ES-I3 (cell line): Measurements from ENCODE around the gene SCAMP4.
A peak's percentile ranks its signal among the peaks of the same experiment; 100 is the strongest.

ENCODE experiments used
- H3K36me3 ChIP-seq: 2 replicates; pipeline ENCODE4 v1.6.1; 2013; ENCODE audit warnings: mild to moderate bottlenecking, low read length, control low read depth, moderate library complexity; ENCODE audit not compliant: insufficient read depth
- H3K4me1 ChIP-seq: 2 replicates; pipeline ENCODE4 v1.6.1; 2013; ENCODE audit warnings: mild to moderate bottlenecking, control low read depth, low read length; ENCODE audit not compliant: insufficient read depth
- H3K9ac ChIP-seq: 2 replicates; pipeline ENCODE4 v1.6.1; 2013; ENCODE audit warnings: low read depth, mild to moderate bottlenecking, low read length, moderate library complexity
- H3K9me3 ChIP-seq: 2 replicates; pipeline ENCODE4 v1.6.1; 2013; ENCODE audit warnings: mild to moderate bottlenecking, low read length, moderate library complexity; ENCODE audit not compliant: control insufficient read depth, insufficient read depth

Gene SCAMP4

DNA sequence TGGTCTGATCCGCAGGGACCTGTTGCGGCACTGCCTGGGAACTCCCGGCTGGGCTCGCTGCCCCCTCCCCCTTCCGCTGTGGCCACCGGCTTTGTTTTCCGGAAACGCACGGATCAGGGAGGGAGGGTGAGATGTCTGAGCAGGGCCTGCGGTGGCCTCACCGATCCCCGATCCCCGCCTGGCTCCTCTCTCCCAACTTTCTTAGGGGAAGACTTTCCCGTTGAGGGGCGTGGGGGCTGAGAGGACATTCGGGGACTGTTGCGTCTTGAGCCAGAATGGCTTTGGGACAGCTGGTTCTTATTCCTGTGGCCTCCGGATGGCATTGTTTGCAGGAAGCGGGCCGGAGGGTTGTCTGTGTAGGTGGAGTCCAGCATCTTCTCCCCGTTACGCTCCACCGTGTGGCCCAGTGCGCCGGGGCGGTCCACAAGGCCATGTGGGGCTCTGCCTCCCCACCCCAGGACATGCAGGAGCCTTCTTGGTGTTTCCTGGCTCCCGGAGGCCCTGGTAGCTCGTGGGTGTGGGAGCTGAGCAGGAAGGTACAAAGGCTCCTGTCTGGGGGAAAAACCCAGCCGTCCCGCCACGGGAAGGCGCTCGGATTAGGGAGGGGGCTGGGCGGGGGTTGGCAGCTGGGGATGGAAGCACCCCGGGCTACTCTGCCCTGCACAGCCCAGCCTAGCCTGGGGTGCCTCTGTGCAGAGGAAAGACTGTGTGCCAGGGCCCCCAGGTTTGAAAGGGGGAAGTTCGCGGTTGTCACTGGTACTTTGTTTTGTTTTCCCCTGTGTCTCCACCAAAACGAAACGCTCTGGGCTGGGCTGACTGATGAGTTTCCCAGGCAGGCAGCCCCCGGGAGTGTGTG is 37.1 kb downstream of the SCAMP4 start:
- Histone ChIP-seq H3K4me1 (peaks cover 6% of the 10 kb centered on the region; the same call in 1 of the 2 replicates), H3K36me3 (no peaks in the 10 kb centered on the region), H3K9ac (peak overlapping the region; percentile 82), H3K9me3 (no peaks in the 10 kb centered on the region)

DNA sequence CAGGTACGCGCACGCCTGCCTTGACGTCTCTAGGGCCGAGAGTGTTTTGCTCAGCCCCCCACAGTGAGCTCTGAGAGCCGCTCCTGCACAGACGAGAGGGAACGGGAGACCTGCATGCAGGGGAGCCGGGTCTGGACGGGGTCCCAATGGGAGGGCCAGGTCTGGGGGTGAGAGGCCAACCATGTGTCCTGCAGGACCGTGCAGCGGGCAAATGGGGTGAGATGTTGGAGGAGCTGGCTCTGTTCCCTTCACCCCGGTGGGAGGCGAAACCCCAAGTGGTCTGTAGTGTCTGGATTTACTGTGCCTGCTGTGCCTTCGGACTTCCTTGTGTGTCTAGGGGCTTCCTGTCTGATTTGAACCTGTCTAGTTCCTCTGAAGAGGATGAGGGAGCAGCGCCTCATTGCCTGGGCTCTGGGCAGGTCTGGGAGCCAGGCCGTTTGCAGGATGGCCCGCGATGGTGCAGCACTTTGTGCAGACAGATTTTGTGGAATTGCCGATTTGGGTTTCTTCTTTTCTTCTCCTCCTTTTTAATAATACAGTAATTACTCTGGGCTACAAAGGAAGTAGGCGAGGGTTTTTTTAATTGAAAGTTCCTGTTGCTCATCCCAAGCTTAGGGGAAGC is 37.8 kb downstream of the SCAMP4 start:
- peaks cover 6% of the 10 kb centered on the region; the same call in 1 of the 2 replicates for H3K4me1 ChIP-seq
- H3K36me3 ChIP-seq: no peaks in the 10 kb centered on the region
- no peaks in the 10 kb centered on the region for H3K9me3 ChIP-seq
- H3K9ac ChIP-seq: peak overlapping the region; percentile 82; the same call in 1 of the 2 replicates

DNA sequence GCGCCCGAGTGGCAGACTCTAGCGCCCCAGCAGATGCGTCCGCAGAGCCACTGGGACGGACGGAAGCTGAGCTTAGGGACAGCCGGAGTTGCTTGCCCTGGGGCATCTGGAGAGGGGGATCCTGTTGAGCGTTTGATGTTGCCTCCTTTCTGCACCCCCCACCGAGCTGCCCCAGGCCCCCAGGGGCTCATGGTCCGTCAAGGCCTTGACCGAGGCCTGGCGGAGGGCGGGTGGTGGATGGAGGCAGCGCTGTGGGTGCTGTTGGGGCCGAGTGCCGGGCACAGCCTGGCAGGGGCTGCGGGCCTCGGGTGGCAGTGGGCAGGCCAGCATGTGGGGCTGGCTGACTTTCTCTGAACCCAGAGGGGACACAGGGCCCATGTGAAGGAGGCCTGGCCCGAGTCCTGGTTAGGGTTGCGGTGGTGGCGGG is 38.5 kb downstream of the SCAMP4 start:
- H3K36me3 ChIP-seq: no peaks in the 10 kb centered on the region
- H3K9me3 ChIP-seq: no peaks in the 10 kb centered on the region
- H3K9ac ChIP-seq: no peak overlapping the region
- H3K4me1 ChIP-seq: peaks cover 6% of the 10 kb centered on the region; the same call in 1 of the 2 replicates

DNA sequence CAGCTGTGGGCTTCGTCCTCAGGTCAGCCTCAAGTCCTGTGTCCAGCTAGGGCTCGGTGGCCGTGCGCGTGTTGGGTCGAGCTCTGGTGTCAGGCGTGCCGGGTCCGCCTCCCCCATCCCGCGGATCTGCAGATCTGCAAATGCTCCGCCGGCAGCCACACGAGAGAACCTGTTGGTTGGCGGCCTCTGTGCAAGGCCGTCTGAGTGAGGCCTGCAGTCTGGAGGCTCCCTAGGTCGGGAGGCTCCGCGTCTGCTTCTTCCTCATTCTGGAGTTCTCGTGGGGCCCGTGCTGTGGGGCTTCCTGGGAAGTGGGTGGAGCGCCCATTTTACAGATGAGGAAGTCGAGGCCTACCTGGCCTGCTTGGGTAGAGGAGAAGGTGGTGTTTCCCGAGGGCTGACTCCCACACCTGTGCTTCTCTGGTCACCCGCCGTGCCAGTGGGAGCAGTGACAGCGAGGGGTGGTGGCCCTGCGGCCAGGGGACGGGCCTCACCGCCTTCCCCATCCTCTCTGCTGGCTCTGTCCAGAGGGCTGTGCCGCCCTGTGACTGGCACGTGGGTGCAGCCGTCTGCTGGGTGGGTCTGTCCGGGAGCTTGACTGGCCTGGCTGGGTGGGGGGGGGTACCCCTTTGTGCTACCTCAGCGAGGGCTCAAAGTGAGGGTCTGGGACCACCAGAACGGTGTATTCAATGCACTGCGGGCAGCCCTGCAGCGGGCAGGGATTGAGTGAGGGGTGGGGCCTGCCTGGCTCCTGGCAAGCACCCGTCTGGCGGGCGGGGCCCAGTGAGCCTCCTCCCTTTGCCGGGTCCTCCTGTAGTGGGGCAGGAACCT is 39.1 kb downstream of the SCAMP4 start:
- Histone ChIP-seq H3K4me1 (peaks cover 6% of the 10 kb centered on the region; the same call in 1 of the 2 replicates), H3K36me3 (no peaks in the 10 kb centered on the region), H3K9ac (no peak overlapping the region), H3K9me3 (no peaks in the 10 kb centered on the region)

DNA sequence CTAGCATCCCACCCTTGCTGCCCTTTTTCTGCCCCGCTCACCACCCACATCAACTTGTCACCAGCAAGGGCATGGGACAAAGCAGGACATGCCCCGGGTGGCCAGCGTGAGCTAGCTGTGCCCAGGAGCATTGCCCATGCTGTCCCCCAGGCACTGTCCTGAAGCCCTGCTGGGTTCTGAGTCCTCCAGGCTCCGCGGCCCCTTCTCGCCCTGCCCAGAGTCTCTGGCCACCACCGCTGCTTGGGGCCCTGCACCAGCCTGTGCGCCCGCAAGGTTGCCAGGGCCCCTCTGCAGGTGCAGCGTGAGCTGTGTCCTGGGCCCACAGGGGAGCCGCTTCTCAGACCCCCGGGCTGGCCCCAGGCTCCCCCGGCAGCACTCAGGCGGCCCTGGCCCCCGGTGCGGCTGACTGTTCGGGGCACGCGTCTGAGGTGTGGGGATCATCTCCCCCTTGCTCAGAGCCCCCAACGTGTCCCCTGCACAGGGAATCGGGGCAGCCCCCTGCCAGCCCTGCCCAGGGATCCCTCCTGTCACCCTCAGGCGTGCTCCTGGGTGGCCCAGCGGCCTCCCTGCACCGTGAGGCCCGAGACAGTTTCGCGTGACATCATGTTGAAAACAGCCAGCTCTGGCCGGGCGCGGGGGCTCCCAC is 39.8 kb downstream of the SCAMP4 start:
- Histone ChIP-seq H3K9ac (no peak overlapping the region), H3K9me3 (no peaks in the 10 kb centered on the region), H3K4me1 (peaks cover 6% of the 10 kb centered on the region; the same call in 1 of the 2 replicates), H3K36me3 (no peaks in the 10 kb centered on the region)

DNA sequence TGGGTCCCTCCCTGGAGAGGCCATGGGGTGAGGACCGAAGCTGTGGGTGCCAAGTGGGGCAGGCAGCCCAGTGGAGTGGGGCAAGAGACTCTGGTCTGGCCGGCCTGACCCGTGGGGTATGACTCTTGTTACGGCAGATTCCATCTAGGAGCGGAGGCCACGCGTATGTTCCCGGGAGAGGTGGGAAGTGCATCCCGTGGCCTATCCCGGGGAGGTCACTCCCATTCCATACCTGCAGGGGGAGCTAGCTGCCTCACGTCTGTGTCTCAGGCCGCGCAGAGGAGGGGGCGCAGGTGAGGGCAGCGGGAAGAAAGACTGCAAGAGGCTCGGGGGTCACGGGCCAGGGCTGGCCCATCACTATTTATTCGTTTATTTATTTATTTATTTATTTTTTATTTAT is 40.7 kb downstream of the SCAMP4 start:
- H3K4me1 ChIP-seq: peaks cover 6% of the 10 kb centered on the region; the same call in 1 of the 2 replicates

DNA sequence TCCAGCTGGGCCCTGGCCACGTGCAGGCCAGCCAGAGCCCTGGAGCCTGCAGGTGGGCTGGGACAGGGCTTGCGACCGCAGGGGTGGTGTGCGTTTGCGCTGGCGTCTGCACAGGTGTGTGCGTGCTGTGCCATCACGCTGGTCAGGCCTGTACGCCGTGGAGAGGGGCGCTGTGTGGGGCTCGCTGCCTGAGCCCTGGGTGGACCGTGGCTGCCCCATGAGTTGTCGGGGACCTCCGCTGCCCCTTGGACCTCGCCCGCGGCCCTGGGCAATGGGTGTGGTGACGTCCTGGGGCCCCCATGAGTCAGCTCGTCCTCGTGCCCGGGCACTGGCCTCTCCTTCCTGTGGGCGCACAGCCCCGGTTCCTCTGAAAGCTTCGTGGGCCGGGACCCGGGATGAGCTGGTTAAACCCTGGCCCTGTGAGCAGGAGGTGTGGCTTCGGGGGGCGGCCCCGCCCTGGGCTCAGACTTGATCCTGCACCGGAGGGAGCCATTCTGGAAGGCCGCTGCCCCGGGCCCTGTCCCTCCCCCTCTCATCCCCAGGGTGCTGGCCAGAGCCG is 42.5 kb downstream of the SCAMP4 start:
- no peaks in the 10 kb centered on the region for H3K36me3 ChIP-seq
- no peak overlapping the region for H3K9ac ChIP-seq
- H3K9me3 ChIP-seq: no peaks in the 10 kb centered on the region
- H3K4me1 ChIP-seq: peaks cover 6% of the 10 kb centered on the region; the same call in 1 of the 2 replicates

More for the DNA sequence above, 40.7 kb downstream of the SCAMP4 start:
- no peaks in the 10 kb centered on the region for H3K36me3 ChIP-seq
- no peaks in the 10 kb centered on the region for H3K9me3 ChIP-seq
- no peak overlapping the region for H3K9ac ChIP-seq

DNA sequence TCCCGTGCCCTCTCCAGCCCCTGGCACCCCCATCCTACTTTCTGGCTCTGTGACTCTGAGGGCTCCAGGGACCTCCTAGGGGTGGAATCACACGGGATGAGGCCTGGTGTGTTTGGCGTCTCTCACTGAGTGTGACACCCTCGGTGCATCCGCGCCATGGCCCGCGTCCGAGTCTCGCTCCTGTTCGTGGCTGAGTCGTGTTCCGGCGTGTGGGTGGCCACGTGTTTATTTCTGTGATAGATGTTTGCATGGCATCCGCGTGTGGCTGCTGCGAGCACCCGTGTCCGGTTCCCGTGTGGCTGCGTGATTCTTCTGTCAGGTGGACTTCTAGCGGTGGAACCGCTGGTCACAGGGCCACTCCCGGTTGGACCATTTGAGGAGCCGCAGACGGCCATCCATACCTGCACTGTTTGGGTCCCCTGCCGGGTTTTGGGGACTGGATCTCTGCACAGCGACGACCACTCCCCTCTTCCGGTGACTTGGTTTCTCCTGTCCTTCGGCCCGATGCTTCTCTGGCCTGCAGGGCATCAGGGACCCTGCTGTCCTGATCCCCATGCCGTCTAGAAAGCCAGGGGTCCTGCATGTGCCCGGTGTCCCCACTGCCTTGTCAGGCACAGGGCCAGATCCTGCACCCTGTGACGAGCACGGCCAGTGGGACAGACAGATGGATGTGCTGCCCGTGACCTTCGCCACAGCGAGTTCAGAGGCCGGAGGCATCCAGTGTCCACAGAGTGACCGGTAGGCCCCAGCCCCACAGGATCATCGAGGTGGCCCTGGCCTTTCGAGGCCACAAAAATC is 44.3 kb downstream of the SCAMP4 start:
- H3K9ac ChIP-seq: no peak overlapping the region
- H3K4me1 ChIP-seq: no peaks in the 10 kb centered on the region; the same call in 1 of the 2 replicates
- no peaks in the 10 kb centered on the region; the same call in 1 of the 2 replicates for H3K36me3 ChIP-seq
- no peaks in the 10 kb centered on the region for H3K9me3 ChIP-seq

DNA sequence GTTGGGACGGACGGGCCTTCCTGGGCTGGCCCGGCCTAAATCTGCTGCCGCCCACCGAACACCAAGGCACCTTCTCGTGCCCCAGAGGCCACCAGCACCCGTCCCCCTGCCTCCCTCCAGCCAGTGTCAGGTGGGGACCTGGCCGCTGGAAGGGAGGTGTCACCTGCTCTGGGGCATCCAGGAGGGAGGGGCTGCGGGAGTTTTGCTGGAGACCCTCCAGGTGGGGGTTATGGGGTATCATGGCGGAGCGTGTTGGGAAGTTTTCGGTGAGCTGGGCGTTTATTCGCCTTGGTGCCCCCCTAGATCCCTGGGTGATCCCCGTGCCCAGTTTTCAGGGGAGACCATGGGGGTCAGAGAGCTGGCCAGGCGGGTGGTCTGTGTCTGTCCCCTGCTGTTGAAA is 45.4 kb downstream of the SCAMP4 start:
- H3K9ac ChIP-seq: no peak overlapping the region
- H3K4me1 ChIP-seq: no peaks in the 10 kb centered on the region; the same call in 1 of the 2 replicates
- H3K9me3 ChIP-seq: no peaks in the 10 kb centered on the region
- H3K36me3 ChIP-seq: no peaks in the 10 kb centered on the region; the same call in 1 of the 2 replicates

DNA sequence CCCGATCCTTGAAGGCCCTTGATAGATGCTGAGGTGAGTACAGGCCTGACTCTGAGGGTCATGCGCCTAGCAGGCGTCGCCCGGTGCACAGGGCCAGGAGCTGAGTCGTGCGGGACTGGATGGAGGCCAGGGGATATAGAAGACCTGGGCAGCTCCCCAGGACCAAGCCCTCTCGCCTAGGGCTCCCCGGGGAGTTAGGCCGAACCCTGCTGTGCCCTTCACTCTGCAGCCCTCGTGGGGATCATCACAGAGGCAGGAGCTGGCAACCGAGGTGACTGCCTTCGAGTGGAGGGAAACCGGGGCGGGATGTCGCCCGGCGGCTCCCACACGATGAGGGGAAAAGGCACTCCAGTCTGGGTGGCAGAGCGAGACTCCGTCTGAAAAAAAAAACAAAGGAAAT is 47.4 kb downstream of the SCAMP4 start:
- Histone ChIP-seq H3K4me1 (no peaks in the 10 kb centered on the region), H3K9me3 (no peaks in the 10 kb centered on the region), H3K9ac (no peak overlapping the region), H3K36me3 (no peaks in the 10 kb centered on the region; the same call in 1 of the 2 replicates)

DNA sequence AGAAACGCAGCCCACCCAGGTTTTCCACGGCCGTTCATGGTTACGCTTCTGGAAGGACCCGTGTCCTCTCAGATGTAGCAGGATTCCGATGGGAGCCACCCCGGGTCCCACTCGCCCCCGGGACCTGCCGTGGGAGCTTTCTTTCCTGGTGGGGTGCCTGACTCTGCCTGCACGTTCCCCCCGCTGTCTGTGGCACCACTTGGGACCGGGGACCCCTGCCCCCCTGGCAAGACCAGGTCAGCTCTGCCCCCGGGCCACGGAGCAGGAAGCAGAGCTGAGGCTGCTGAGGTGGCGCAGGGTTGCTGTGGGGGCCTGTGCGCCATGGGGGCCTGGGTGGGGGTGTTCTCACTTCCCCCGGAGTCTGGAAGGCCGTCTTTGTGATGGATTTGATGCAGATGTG is 47.8 kb downstream of the SCAMP4 start:
- no peaks in the 10 kb centered on the region for H3K4me1 ChIP-seq
- no peak overlapping the region for H3K9ac ChIP-seq
- H3K9me3 ChIP-seq: no peaks in the 10 kb centered on the region
- H3K36me3 ChIP-seq: no peaks in the 10 kb centered on the region; the same call in 1 of the 2 replicates

DNA sequence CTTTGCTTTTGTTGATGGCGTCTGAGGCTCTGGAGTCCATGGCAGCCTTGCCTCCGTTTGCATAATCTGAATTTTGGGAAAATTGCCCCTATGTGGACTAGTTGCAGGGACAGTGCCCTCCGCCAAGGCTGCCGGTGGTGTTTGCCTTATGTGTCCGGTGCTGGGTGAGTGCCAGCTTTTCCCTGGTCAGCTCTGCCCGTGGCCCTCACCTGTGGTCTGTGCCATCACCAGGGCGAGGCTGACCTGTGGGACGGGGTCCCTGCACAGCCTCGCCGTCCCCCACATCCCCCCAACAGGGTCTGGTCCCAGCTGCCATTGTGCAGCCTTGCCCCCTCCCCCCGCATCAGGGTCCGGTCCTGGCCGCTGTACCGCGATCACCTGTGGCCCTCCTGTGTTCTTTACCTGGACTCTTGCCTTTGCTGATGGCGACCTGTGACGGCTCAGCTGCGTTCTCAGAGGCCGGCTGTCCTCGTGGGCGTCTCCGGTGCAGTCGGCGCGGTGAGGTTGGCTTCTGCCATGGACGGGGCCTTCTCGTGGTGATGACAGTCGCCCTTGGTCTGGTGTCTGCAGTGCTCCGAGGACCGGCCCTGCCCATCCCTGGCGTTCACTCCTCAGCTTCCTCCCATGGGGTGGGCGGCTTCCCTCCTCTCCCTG is 48.4 kb downstream of the SCAMP4 start:
- Histone ChIP-seq H3K36me3 (no peaks in the 10 kb centered on the region; the same call in 1 of the 2 replicates), H3K9me3 (no peaks in the 10 kb centered on the region), H3K4me1 (no peaks in the 10 kb centered on the region), H3K9ac (no peak overlapping the region)
